HepG2 (cell line): ENCODE results near the gene NUDT19. TPM values are rescaled to one million over a fixed set of nuclear protein-coding genes. Genes with fewer than 3 reads are reported as not detected.
A peak's percentile ranks its signal among the peaks of the same experiment; 100 is the strongest.

Experiments
- ATAC-seq: fragments of 200-7000 bp; cut with Tn5 transposase; 3 replicates; pipeline ENCODE4 v1.9.1; 2020; ENCODE audit warnings: mild to moderate bottlenecking, moderate library complexity
- BruUV-seq: library from RNA; stranded (reverse); fragments of 400-500 nt; replicated peaks from 2 replicates; lab custom pipeline; 2021; lab: Mats Ljungman, UMichigan
- CTCF ChIA-PET: fragments of 300-600 bp; formaldehyde crosslinking; extraction: SDS; loops from one replicate; lab custom pipeline; 2021; ENCODE audit warnings: low total read pairs, inconsistent platforms, low intra/inter-chr PET ratio; lab: Yijun Ruan, JAX
- POLR2A ChIA-PET: fragments of 350-600 bp; sonication (Branson Sonifier 250); formaldehyde crosslinking; loops from one replicate; lab custom pipeline; 2020; ENCODE audit warnings: antibody characterized with exemption, inconsistent platforms; lab: Yijun Ruan, JAX
- DNase-seq: peaks from one replicate; pipeline ENCODE4 v3.0.0-alpha.2; 2015; ENCODE audit warnings: low spot score
- FAIRE-seq: peaks from 3 replicates; lab custom pipeline; 2011; peaks lifted over from hg19 to GRCh38; lab: Jason Lieb, UNC
- H2AFZ ChIP-seq: one replicate; pipeline ENCODE4 v1.6.1; 2011; ENCODE audit warnings: low read length, inconsistent platforms
- H3K27ac ChIP-seq: fragments of 300-600 bp; 3 replicates; pipeline ENCODE4 v1.8.0; 2011; ENCODE audit warnings: mixed run types, mild to moderate bottlenecking, mixed read lengths, low read length, inconsistent platforms; ENCODE audit not compliant: insufficient read depth; ENCODE audit errors: extremely low read length
- H3K27me3 ChIP-seq, 2 experiments: fragments of 200-600 bp in 1 of 2; 2 replicates in 1 of 2; 3 replicates in 1 of 2; pipeline versions ENCODE4 v1.6.0 to v1.8.0; 2011; ENCODE audit warnings: low read length in 2 of 2, mild to moderate bottlenecking in 2 of 2, moderate library complexity in 2 of 2, inconsistent platforms in 1 of 2; ENCODE audit not compliant: insufficient read depth in 2 of 2, control insufficient read depth in 1 of 2
- H3K36me3 ChIP-seq, 2 experiments: fragments of 200-600 bp in 1 of 2; replicated peaks in 1 of 2; 2 replicates in 1 of 2; 3 replicates in 1 of 2; pipeline versions ENCODE4 v1.5.1 to v1.8.0; 2011; ENCODE audit warnings: low read length in 2 of 2, inconsistent platforms in 1 of 2; ENCODE audit not compliant: insufficient read depth in 2 of 2, control insufficient read depth in 1 of 2
- H3K4me1 ChIP-seq: 2 replicates; pipeline ENCODE4 v1.5.1; 2012; ENCODE audit warnings: low read length, inconsistent platforms; ENCODE audit not compliant: insufficient read depth
- H3K4me2 ChIP-seq: 2 replicates; pipeline ENCODE4 v1.6.0; 2011; ENCODE audit warnings: low read depth, low read length, inconsistent platforms
- H3K4me3 ChIP-seq, 3 experiments: fragments of 200-600 bp in 1 of 3; sonication (generic), shearing (Covaris generic) in 1 of 3; replicated peaks in 1 of 3; 2 replicates each; pipeline ENCODE4 v1.5.1; 2011 to 2016; ENCODE audit warnings: low read length in 3 of 3, inconsistent platforms in 2 of 3, low read depth in 2 of 3, mild to moderate bottlenecking in 2 of 3, control low read depth in 1 of 3, mixed read lengths in 1 of 3; ENCODE audit not compliant: insufficient read depth in 1 of 3
- H3K79me2 ChIP-seq: one replicate; pipeline ENCODE4 v1.6.1; 2011; ENCODE audit warnings: low read length, inconsistent platforms; ENCODE audit not compliant: insufficient read depth
- H3K9ac ChIP-seq: 2 replicates; pipeline ENCODE4 v1.6.0; 2011; ENCODE audit warnings: mild to moderate bottlenecking, low read depth, low read length, inconsistent platforms; ENCODE audit not compliant: insufficient read depth
- H3K9me3 ChIP-seq: 2 replicates; pipeline ENCODE4 v1.5.1; 2012; ENCODE audit warnings: mild to moderate bottlenecking, low read length
- H4K20me1 ChIP-seq: 2 replicates; pipeline ENCODE4 v1.6.0; 2011; ENCODE audit warnings: inconsistent platforms, mild to moderate bottlenecking, low read length, moderate library complexity; ENCODE audit not compliant: insufficient read depth
- FOXC1 ChIP-seq: sonication (generic); formaldehyde crosslinking; IDR thresholded peaks from 2 replicates; pipeline ENCODE4 v1.8.0; 2022; ENCODE audit warnings: mild to moderate bottlenecking, missing genetic modification reagents, borderline replicate concordance
- KDM3A ChIP-seq: IDR thresholded peaks from 2 replicates; pipeline ENCODE4 v1.6.1; 2018; ENCODE audit warnings: low read depth, missing compliant biosample characterization
- MBD4 ChIP-seq: IDR thresholded peaks from 2 replicates; pipeline ENCODE4 v1.6.1; 2012; ENCODE audit warnings: low read length, inconsistent platforms, borderline replicate concordance
- PRMT3 ChIP-seq: sonication (generic); formaldehyde crosslinking; IDR thresholded peaks from 2 replicates; pipeline ENCODE4 v1.8.1; 2022; ENCODE audit warnings: low read depth, mild to moderate bottlenecking, moderate library complexity, missing genetic modification reagents, borderline replicate concordance
- RBFOX2 ChIP-seq: fragments of 200-400 bp; formaldehyde crosslinking; IDR thresholded peaks from 2 replicates; pipeline ENCODE4 v1.6.1; 2017; ENCODE audit warnings: low read depth, mild to moderate bottlenecking, low read length
- SSRP1 ChIP-seq: IDR thresholded peaks from 2 replicates; pipeline ENCODE4 v1.6.1; 2016; ENCODE audit warnings: control low read depth
- TIGD3 ChIP-seq: sonication (generic); formaldehyde crosslinking; IDR thresholded peaks from 2 replicates; pipeline ENCODE4 v1.5.1; 2020; ENCODE audit warnings: mild to moderate bottlenecking, missing genetic modification reagents, borderline replicate concordance
- ZNF333 ChIP-seq: sonication (generic); formaldehyde crosslinking; IDR thresholded peaks from 2 replicates; pipeline ENCODE4 v1.4.0; 2020; ENCODE audit warnings: mild to moderate bottlenecking, missing genetic modification reagents, borderline replicate concordance
- ZNF607 ChIP-seq: sonication (generic); formaldehyde crosslinking; IDR thresholded peaks from 2 replicates; pipeline ENCODE4 v1.5.1; 2020; ENCODE audit warnings: missing genetic modification reagents, mild to moderate bottlenecking, borderline replicate concordance
- ZNF619 ChIP-seq: sonication (generic); formaldehyde crosslinking; IDR thresholded peaks from 2 replicates; pipeline ENCODE4 v1.4.0; 2020; ENCODE audit warnings: mild to moderate bottlenecking, missing genetic modification reagents
- ZNF883 ChIP-seq: sonication (generic); formaldehyde crosslinking; IDR thresholded peaks from 2 replicates; pipeline ENCODE4 v1.5.1; 2020; ENCODE audit warnings: mild to moderate bottlenecking, missing genetic modification reagents; ENCODE audit errors: not compliant biosample characterization
- WGBS: methylation state at CpG from one replicate; pipeline ENCODE4 v1.1.6; 2017; ENCODE audit warnings: low lambda C conversion rate; 5-methylcytosine and 5-hydroxymethylcytosine counted together
- in situ Hi-C: cut with HindIII; loops from 2 replicates; pipeline ENCODE4 v1.10.0; 2017; ENCODE audit warnings: low pct_unique_long_range_greater_than_20kb; ENCODE audit not compliant: extremely low pct_ligation_motif_present
- intact Hi-C: fragments of 100-400 bp; cut with micrococcal nuclease; formaldehyde crosslinking; loops from one replicate; pipeline ENCODE4 v1.10.0; 2022; ENCODE audit not compliant: unreplicated experiment
- polyA plus RNA-seq, 8 experiments: library from polyadenylated mRNA; depleted of rRNA in 3 of 8; stranded (reverse) in 7 of 8; unstranded in 1 of 8; fragments of >200 nt; fragmentation: Illumina TruSeq in 4 of 8; extraction: Trizol in 4 of 8; gene quantifications; 2 replicates each; pipeline versions ENCODE4 v1.2.1 to v1.2.3, GENCODE V29; 2011 to 2016; ENCODE audit warnings: low read depth in 4 of 8, missing spikeins in 1 of 8, mixed read lengths in 1 of 8; ENCODE audit not compliant: insufficient read depth in 1 of 8
- total RNA-seq, 5 experiments: library from RNA; depleted of rRNA; stranded (reverse); fragments of >200 nt; fragmentation: Illumina TruSeq; extraction: Trizol; gene quantifications; 2 replicates each; pipeline ENCODE4 v1.2.3, GENCODE V29; 2016; ENCODE audit warnings: low read depth in 1 of 5
- TF ChIP-seq, protein P1 (sequence below): sonication (generic); formaldehyde crosslinking; IDR thresholded peaks from 2 replicates; pipeline ENCODE4 v1.5.0; 2020; ENCODE audit warnings: mild to moderate bottlenecking, missing genetic modification reagents, borderline replicate concordance

NUDT19 gene
- total and polyA plus RNA-seq, 2 of the 13 experiments (the other 11 are each of a cell fraction or from before 2014, with no cell fraction given) = 3.1 to 3.6 TPM

DNA sequence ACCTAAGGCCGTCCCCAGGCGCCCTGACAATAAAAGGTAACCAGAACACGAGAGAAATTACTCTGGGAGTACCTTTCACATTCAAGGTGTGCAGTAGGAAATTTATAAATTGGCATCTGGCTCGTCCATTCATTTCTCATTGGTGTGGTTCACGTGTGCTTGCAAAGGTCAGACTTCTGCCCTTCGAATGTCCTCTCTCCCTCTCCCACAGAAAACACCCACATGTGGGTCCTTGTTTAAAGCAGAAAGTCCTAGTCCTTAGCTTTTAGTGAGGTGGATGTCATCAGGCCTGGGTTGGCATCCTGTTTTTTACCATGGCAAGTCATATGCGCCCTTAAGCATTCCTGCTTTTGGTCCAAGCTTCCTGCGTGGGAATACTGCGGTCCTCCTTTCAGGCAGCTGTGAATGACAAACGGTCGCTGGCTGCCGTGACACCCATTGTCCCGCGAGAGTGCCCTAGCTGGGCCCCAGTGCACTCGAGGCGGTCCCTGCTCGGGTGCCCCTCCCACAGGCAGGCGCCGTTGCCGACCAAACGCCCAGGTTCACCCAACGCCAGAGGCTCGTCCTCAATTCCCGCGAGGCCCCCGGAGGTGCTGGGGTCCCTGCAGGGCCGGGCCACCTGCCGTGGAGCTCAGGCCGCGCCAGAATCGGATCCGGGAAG lies at the start of gene NUDT19 (continued):
- TF ChIP-seq FOXC1 (CRISPR knock-in tag) (0 out of 2 replicates have a peak, but pooled peaks have one; percentile 10), TIGD3 (CRISPR knock-in tag) (no peak), ZNF607 (CRISPR knock-in tag) (0 out of 2 replicates have a peak, but pooled peaks have one; percentile 30), ZNF333 (CRISPR knock-in tag) (no peak), SSRP1 (no peak), KDM3A (CRISPR knock-in tag) (0 out of 2 replicates have a peak, but pooled peaks have one; percentile 50), MBD4 (no peak)
- TF ChIP-seq, all 625 proteins: peak for 124

DNA sequence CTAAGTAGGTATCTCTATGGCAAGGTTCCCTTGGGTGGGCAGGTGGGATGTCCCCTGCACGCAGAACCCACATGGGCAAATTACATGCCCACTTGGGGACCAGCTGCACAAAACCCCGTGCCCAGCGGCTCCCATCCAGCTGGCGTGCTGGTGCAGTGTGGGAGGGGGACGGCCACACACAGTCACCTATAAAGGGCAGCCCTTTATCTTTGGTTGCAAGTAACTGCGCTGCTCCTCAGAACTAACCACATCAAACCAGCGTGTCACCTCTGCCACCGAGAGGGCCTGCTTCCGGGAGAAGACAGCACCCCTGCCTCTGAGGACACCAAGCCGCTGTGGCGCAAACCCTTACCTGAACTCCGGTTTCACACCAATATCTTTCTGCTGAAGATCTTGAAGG lies 48.9 kb upstream of the NUDT19 start:
- POLR2A ChIA-PET = no interaction called here
- Histone ChIP-seq H2AFZ (no peak overlapping the region), H3K27me3 (no peaks in the 10 kb centered on the region), H3K4me1 (no peaks in the 10 kb centered on the region), H3K27ac (no peak overlapping the region), H3K36me3 (peaks cover 27 to 56% of the 10 kb centered on the region in 2 experiments), H3K4me2 (no peak overlapping the region), H3K4me3 (no peak overlapping the region), H4K20me1 (no peaks in the 10 kb centered on the region), H3K9me3 (no peaks in the 10 kb centered on the region), H3K9ac (no peak overlapping the region), H3K79me2 (no peaks in the 10 kb centered on the region)
- in situ Hi-C loops (no loop called here), intact Hi-C loops (no loop called here)
- 96% methylated on average over 11 of the region's 12 CpGs for WGBS
- BruUV-seq = no TSS peak
- ATAC-seq (no peak), DNase-seq (no peak), FAIRE-seq (no peak)
- CTCF ChIA-PET = no interaction called here
- no peak for TF ChIP-seq ZNF883 (CRISPR knock-in tag)
- no peak for TF ChIP-seq RBFOX2
- TF ChIP-seq, protein P1, sequence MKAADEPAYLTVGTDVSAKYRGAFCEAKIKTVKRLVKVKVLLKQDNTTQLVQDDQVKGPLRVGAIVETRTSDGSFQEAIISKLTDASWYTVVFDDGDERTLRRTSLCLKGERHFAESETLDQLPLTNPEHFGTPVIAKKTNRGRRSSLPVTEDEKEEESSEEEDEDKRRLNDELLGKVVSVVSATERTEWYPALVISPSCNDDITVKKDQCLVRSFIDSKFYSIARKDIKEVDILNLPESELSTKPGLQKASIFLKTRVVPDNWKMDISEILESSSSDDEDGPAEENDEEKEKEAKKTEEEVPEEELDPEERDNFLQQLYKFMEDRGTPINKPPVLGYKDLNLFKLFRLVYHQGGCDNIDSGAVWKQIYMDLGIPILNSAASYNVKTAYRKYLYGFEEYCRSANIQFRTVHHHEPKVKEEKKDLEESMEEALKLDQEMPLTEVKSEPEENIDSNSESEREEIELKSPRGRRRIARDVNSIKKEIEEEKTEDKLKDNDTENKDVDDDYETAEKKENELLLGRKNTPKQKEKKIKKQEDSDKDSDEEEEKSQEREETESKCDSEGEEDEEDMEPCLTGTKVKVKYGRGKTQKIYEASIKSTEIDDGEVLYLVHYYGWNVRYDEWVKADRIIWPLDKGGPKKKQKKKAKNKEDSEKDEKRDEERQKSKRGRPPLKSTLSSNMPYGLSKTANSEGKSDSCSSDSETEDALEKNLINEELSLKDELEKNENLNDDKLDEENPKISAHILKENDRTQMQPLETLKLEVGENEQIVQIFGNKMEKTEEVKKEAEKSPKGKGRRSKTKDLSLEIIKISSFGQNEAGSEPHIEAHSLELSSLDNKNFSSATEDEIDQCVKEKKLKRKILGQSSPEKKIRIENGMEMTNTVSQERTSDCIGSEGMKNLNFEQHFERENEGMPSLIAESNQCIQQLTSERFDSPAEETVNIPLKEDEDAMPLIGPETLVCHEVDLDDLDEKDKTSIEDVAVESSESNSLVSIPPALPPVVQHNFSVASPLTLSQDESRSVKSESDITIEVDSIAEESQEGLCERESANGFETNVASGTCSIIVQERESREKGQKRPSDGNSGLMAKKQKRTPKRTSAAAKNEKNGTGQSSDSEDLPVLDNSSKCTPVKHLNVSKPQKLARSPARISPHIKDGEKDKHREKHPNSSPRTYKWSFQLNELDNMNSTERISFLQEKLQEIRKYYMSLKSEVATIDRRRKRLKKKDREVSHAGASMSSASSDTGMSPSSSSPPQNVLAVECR (CRISPR knock-in tag) = no peak
- no peak for TF ChIP-seq PRMT3 (CRISPR knock-in tag)
- no peak for TF ChIP-seq ZNF619 (CRISPR knock-in tag)
